Measurements from ENCODE around the gene CDK14.

The CDK14 gene

DNA sequence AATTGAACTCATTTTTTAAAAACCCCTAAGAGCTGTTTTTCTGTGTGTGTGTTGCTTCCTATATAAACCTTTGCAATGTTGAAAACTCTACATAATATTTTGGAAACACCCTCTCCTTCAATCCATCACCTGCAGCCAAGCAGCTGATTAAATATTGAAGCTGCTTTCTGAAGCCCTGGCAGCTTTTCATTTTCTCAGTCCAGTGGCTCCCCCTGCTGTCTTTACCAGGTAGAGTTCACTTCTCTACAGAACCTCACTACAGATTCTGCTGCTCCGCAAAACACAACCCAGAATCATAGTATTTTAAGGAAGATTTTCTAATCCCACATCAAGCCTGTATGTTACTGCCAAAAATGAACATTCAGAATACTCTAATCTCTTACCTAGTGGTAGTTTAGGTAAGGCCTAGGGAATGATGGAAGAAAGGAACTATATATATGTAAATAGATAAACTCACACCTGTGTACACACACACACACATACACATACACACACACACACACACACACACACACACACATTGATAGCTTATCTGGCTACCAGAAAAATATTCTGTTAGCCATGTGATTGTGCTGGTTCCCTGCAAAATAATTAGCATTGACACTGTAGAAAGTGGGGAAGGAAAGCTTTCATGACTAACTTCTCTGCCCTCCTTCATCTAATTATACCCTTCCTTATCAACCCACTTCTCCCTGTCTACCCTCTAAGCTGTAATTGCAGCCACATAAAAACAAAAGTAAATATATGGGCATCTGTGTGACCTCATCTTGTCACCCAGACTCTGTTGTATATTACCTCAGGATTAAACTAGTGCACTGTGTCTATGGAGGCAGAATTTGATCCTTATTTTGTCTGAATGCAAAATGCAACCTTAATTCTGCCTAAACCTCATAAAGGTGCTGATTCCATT is 438.6 kb downstream of the CDK14 start:
- Histone ChIP-seq H3K4me3 (ENCODE audit: insufficient read depth, low read depth, low read length, poor library complexity, severe bottlenecking) (no peak overlapping the region), H3K27ac (ENCODE audit: insufficient read depth, low read length, poor library complexity, severe bottlenecking) (no peak overlapping the region), H3K36me3 (ENCODE audit: control insufficient read depth, insufficient read depth, low read length) (no peaks in the 10 kb centered on the region), H3K4me1 (ENCODE audit: control insufficient read depth, insufficient read depth, low read length, poor library complexity, severe bottlenecking) (no peaks in the 10 kb centered on the region), H3K27me3 (replicated peaks; ENCODE audit: control insufficient read depth, insufficient read depth, low read length, poor library complexity, severe bottlenecking) (no peaks in the 10 kb centered on the region), H3K9me3 (ENCODE audit: control insufficient read depth, low read length) (no peaks in the 10 kb centered on the region)
- DNase-seq = no peak

DNA sequence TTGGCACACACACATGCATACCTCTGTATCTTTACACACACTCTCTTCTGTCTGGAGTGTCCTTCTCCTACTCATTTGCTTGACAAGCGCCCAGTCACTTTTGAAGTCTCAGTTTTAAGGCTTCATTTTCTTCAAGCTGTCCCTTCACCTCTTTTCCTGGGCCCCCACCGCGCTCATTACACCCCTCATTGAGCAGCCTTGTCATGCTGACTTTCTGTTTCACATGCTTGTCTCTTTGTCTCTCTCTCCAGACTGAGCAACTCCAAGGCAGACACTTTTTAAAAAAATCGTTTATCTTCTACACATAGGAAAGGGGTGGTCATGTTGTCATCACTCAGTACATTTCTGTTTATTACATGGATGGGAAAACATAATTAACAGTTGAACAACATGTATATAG is 442.9 kb downstream of the CDK14 start:
- no peak for DNase-seq

DNA sequence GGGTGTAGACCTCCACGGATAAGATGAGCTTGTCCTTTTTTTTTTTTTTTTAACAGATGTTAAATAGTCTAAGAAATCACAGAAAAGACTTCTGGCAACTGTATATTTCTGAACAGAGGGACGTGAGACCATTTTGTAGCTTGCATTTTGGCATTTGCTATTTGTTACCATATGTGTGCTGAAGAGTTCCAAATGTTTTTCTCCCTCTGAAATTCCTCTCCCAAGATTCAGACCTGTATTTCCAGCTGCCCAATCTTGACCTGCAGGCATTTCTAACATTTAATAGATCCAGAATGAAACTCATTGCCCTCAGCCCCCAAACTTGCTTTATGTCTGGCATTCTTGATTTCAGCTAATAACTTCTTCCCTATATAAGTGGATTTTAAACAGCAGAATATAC is 445.0 kb downstream of the CDK14 start:
- no peaks in the 10 kb centered on the region for H3K4me1 ChIP-seq (ENCODE audit: control insufficient read depth, insufficient read depth, low read length, poor library complexity, severe bottlenecking)
- no peak for DNase-seq
- no peaks in the 10 kb centered on the region for H3K9me3 ChIP-seq (ENCODE audit: control insufficient read depth, low read length)
- H3K4me3 ChIP-seq (ENCODE audit: insufficient read depth, low read depth, low read length, poor library complexity, severe bottlenecking) = no peak overlapping the region
- no peaks in the 10 kb centered on the region for H3K27me3 ChIP-seq (replicated peaks; ENCODE audit: control insufficient read depth, insufficient read depth, low read length, poor library complexity, severe bottlenecking)
- H3K27ac ChIP-seq (ENCODE audit: insufficient read depth, low read length, poor library complexity, severe bottlenecking) = no peak overlapping the region
- H3K36me3 ChIP-seq (ENCODE audit: control insufficient read depth, insufficient read depth, low read length) = no peaks in the 10 kb centered on the region

More for the DNA sequence above, 442.9 kb downstream of the CDK14 start:
- Histone ChIP-seq H3K9me3 (ENCODE audit: control insufficient read depth, low read length) (no peaks in the 10 kb centered on the region), H3K4me3 (ENCODE audit: insufficient read depth, low read depth, low read length, poor library complexity, severe bottlenecking) (no peak overlapping the region), H3K4me1 (ENCODE audit: control insufficient read depth, insufficient read depth, low read length, poor library complexity, severe bottlenecking) (no peaks in the 10 kb centered on the region), H3K27me3 (replicated peaks; ENCODE audit: control insufficient read depth, insufficient read depth, low read length, poor library complexity, severe bottlenecking) (no peaks in the 10 kb centered on the region), H3K36me3 (ENCODE audit: control insufficient read depth, insufficient read depth, low read length) (no peaks in the 10 kb centered on the region), H3K27ac (ENCODE audit: insufficient read depth, low read length, poor library complexity, severe bottlenecking) (no peak overlapping the region)

DNA sequence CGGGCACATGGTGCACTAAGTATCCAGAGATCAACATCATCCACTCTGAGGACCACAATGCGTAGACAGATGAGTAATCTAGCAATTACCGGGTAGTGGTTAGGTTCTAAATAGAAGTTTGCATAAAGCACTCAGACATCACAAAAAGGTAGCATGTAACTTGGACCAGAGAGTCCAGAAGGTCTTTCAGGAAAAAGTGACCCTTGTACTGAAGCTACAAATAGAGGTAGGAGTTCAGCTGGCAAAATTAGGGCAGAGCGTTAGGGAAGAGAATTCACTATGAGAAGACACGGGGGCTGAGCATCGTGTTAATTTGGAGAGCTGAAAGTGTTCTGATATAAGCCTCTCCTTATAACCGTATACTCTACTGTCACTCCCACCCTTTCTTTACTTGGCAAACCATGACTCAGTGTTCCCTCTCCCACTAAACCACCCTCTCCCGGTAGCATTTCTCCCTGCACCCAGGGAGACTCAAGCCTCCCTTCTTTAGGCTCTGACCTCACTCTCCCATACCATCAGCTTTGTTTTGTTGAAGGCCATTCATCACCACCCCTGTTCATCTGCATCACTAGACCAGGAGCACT is 445.9 kb downstream of the CDK14 start:
- H3K9me3 ChIP-seq (ENCODE audit: control insufficient read depth, low read length) = no peaks in the 10 kb centered on the region
- H3K4me1 ChIP-seq (ENCODE audit: control insufficient read depth, insufficient read depth, low read length, poor library complexity, severe bottlenecking) = no peaks in the 10 kb centered on the region
- DNase-seq = no peak
- H3K27me3 ChIP-seq (replicated peaks; ENCODE audit: control insufficient read depth, insufficient read depth, low read length, poor library complexity, severe bottlenecking) = no peaks in the 10 kb centered on the region
- no peaks in the 10 kb centered on the region for H3K36me3 ChIP-seq (ENCODE audit: control insufficient read depth, insufficient read depth, low read length)
- H3K27ac ChIP-seq (ENCODE audit: insufficient read depth, low read length, poor library complexity, severe bottlenecking) = no peak overlapping the region
- no peak overlapping the region for H3K4me3 ChIP-seq (ENCODE audit: insufficient read depth, low read depth, low read length, poor library complexity, severe bottlenecking)

DNA sequence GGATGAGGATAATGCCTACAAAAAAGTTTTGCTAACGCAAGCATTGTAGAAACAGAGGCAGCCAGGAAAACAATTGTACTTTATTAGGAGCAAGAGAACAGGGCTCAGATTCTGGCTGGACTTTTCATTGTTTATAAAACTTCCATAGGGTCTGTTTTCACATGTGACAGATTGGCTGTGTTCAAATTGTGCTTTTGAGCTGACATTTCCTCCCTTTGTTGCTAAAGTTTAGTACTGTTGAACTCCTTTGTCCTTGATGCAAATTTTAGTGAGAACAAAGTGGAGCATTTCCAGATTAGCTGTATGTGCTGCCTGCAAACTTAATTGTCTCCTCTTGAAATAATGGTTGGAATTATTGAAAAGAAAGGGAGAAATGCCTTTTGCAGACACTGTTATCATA is 447.1 kb downstream of the CDK14 start:
- Histone ChIP-seq H3K27me3 (replicated peaks; ENCODE audit: control insufficient read depth, insufficient read depth, low read length, poor library complexity, severe bottlenecking) (no peaks in the 10 kb centered on the region), H3K36me3 (ENCODE audit: control insufficient read depth, insufficient read depth, low read length) (no peaks in the 10 kb centered on the region), H3K4me1 (ENCODE audit: control insufficient read depth, insufficient read depth, low read length, poor library complexity, severe bottlenecking) (no peaks in the 10 kb centered on the region), H3K4me3 (ENCODE audit: insufficient read depth, low read depth, low read length, poor library complexity, severe bottlenecking) (no peak overlapping the region), H3K9me3 (ENCODE audit: control insufficient read depth, low read length) (no peaks in the 10 kb centered on the region), H3K27ac (ENCODE audit: insufficient read depth, low read length, poor library complexity, severe bottlenecking) (no peak overlapping the region)
- no peak for DNase-seq

DNA sequence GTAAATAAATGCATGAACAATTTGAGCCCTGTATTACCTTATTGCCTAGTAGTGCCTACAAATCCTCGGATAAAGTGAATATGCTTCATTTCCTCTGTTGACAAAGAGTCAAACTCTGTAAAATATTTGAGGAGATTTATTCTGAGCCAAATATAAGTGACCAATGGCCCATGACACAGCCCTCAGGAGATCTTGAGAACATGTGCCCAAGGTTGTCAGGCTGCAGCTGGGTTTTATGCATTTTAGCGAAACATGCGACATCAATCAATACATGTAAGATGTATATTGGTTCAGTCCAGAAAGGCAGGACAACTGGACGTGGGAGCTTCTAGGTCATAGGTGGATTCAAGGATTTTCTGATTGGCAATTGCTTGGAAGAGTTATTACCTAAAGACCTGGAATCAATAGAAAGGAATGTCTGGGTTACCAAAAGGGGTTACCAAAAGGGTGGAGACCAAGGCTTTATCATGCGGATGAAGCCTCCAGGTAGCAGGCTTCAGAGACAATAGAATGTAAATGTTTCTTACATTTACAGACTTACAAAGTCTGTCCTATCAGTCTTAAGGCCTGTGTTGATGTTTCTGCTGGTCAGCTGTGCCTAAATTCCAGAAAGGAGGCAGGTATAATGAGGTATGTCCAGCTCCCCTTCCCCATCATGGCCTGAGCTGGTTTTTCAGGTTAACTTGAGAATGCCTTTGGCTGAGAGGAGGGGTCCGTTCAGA is 448.0 kb downstream of the CDK14 start:
- no peaks in the 10 kb centered on the region for H3K9me3 ChIP-seq (ENCODE audit: control insufficient read depth, low read length)
- H3K4me1 ChIP-seq (ENCODE audit: control insufficient read depth, insufficient read depth, low read length, poor library complexity, severe bottlenecking) = no peaks in the 10 kb centered on the region
- no peak overlapping the region for H3K27ac ChIP-seq (ENCODE audit: insufficient read depth, low read length, poor library complexity, severe bottlenecking)
- no peaks in the 10 kb centered on the region for H3K27me3 ChIP-seq (replicated peaks; ENCODE audit: control insufficient read depth, insufficient read depth, low read length, poor library complexity, severe bottlenecking)
- H3K36me3 ChIP-seq (ENCODE audit: control insufficient read depth, insufficient read depth, low read length) = no peaks in the 10 kb centered on the region
- no peak for DNase-seq
- H3K4me3 ChIP-seq (ENCODE audit: insufficient read depth, low read depth, low read length, poor library complexity, severe bottlenecking) = no peak overlapping the region

- H3K9me3 ChIP-seq (ENCODE audit: control insufficient read depth, low read length) = no peaks in the 10 kb centered on the region
- no peaks in the 10 kb centered on the region for H3K36me3 ChIP-seq (ENCODE audit: control insufficient read depth, insufficient read depth, low read length)
- DNase-seq = no peak
- H3K4me1 ChIP-seq (ENCODE audit: control insufficient read depth, insufficient read depth, low read length, poor library complexity, severe bottlenecking) = no peaks in the 10 kb centered on the region
- no peak overlapping the region for H3K4me3 ChIP-seq (ENCODE audit: insufficient read depth, low read depth, low read length, poor library complexity, severe bottlenecking)
- H3K27ac ChIP-seq (ENCODE audit: insufficient read depth, low read length, poor library complexity, severe bottlenecking) = no peak overlapping the region
- no peaks in the 10 kb centered on the region for H3K27me3 ChIP-seq (replicated peaks; ENCODE audit: control insufficient read depth, insufficient read depth, low read length, poor library complexity, severe bottlenecking)
These were observed 449.5 kb downstream of the CDK14 start for GRCh38 chr7:91045606-91046005.

DNA sequence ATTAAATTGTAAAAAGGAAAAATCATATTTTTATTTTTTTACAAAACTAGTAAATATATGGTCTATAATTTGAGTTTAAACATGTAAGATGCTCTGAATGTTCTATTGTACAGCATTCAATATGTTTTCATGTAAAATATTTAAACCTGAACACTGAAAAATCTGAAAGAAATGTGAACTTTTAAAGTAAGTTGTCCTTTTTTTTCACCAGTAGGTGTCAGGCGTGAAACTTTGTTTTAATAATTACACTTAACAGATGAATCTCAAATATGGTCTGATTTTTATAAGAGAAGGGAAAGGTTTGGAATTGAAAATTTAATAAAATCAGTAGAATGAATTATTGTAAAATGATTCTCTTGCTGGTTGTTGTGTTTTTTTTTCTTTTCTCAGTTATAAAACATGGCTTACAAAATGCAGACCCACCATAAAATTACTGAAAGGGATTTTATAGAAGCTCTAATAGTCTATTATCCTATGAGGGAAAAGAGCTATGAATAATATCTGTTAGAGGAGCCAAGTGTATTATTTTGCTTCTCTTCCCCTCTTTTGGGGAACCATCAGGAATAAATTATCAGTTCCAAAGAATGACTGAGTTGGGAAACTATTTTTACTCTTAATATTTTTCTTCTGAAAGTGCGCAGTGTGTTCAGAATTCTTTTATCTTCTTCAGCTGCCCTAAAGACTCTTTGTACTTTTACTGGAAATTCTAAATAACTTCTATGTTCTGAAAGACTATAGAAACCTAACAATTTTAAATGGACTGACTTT is 450.4 kb downstream of the CDK14 start:
- Histone ChIP-seq H3K36me3 (ENCODE audit: control insufficient read depth, insufficient read depth, low read length) (no peaks in the 10 kb centered on the region), H3K9me3 (ENCODE audit: control insufficient read depth, low read length) (no peaks in the 10 kb centered on the region), H3K4me3 (ENCODE audit: insufficient read depth, low read depth, low read length, poor library complexity, severe bottlenecking) (no peak overlapping the region), H3K27ac (ENCODE audit: insufficient read depth, low read length, poor library complexity, severe bottlenecking) (no peak overlapping the region), H3K4me1 (ENCODE audit: control insufficient read depth, insufficient read depth, low read length, poor library complexity, severe bottlenecking) (no peaks in the 10 kb centered on the region), H3K27me3 (replicated peaks; ENCODE audit: control insufficient read depth, insufficient read depth, low read length, poor library complexity, severe bottlenecking) (no peaks in the 10 kb centered on the region)
- DNase-seq = no peak

DNA sequence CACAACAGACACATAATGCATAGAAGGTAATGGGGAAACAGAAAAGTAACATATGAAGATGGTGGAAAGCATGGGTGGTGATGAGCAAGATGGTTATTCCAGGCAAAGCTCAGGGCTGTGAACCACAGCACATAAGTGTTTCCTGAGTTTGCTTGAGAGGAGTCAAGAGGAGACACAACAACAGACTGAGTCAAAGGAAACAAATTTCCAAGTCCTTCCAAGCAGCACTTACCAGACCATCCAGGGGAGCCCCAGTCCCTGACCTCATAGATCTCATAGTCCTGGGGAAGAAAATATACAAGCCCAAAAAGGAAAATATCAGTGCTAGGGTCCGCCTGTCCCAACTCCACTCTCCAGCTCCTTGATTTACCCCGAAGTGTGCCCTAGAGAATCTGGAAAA is 451.5 kb downstream of the CDK14 start:
- no peak overlapping the region for H3K4me3 ChIP-seq (ENCODE audit: insufficient read depth, low read depth, low read length, poor library complexity, severe bottlenecking)
- H3K36me3 ChIP-seq (ENCODE audit: control insufficient read depth, insufficient read depth, low read length) = no peaks in the 10 kb centered on the region
- H3K27ac ChIP-seq (ENCODE audit: insufficient read depth, low read length, poor library complexity, severe bottlenecking) = no peak overlapping the region
- no peak for DNase-seq
- no peaks in the 10 kb centered on the region for H3K9me3 ChIP-seq (ENCODE audit: control insufficient read depth, low read length)
- no peaks in the 10 kb centered on the region for H3K4me1 ChIP-seq (ENCODE audit: control insufficient read depth, insufficient read depth, low read length, poor library complexity, severe bottlenecking)
- H3K27me3 ChIP-seq (replicated peaks; ENCODE audit: control insufficient read depth, insufficient read depth, low read length, poor library complexity, severe bottlenecking) = no peaks in the 10 kb centered on the region
